ENCODE data around the gene PARD6B. TPM values are rescaled to one million over a fixed set of nuclear protein-coding genes. Genes with fewer than 3 reads are reported as not detected.
"Not testable (repeated sequence)": the region's sequence is repeated elsewhere in the genome, so short reads cannot be mapped to it uniquely, and the experiment has no call there.

PARD6B gene
- polyA plus RNA-seq, 10 donors: 0.23 to 0.74 (median 0.37) TPM

GRCh38 chr20:50745634-50746137 is 14.3 kb downstream of the PARD6B start:
- no peak for DNase-seq

- DNase-seq: no peak
Observed at GRCh38 chr20:50746138-50746940, 15.0 kb downstream of the PARD6B start.

- no peak for DNase-seq
Observed at GRCh38 chr20:50747275-50747674, 15.9 kb downstream of the PARD6B start.

GRCh38 chr20:50750145-50750671 is 18.8 kb downstream of the PARD6B start:
- DNase-seq: no peak

GRCh38 chr20:50753152-50753551 is 21.8 kb downstream of the PARD6B start:
- no peak for DNase-seq

- no peak for DNase-seq
Observed at GRCh38 chr20:50754420-50754819, 23.0 kb downstream of the PARD6B start.

GRCh38 chr20:50756447-50756846 is 25.1 kb downstream of the PARD6B start:
- no peak for DNase-seq

- DNase-seq: no peak
Observed at GRCh38 chr20:50758469-50758868, 27.1 kb downstream of the PARD6B start.

- DNase-seq: no peak
Observed at GRCh38 chr20:50758992-50759391, 27.6 kb downstream of the PARD6B start.

GRCh38 chr20:50759678-50760077 is 28.3 kb downstream of the PARD6B start:
- DNase-seq: no peak

- no peak for DNase-seq
Observed at GRCh38 chr20:50762045-50762422, 30.7 kb downstream of the PARD6B start.

GRCh38 chr20:50762435-50763220 is 31.2 kb downstream of the PARD6B start:
- DNase-seq: peak; percentile 44 to 68 (median 56)

GRCh38 chr20:50763550-50764458 is 32.4 kb downstream of the PARD6B start:
- not testable (repeated sequence) for DNase-seq

- not testable (repeated sequence) for DNase-seq
Observed at GRCh38 chr20:50765251-50765650, 33.9 kb downstream of the PARD6B start.

- no peak for DNase-seq
Observed at GRCh38 chr20:50765674-50766073, 34.3 kb downstream of the PARD6B start.

- DNase-seq: not testable (repeated sequence)
Observed at GRCh38 chr20:50766955-50767809, 35.8 kb downstream of the PARD6B start.

- not testable (repeated sequence) for DNase-seq
Observed at GRCh38 chr20:50768991-50769390, 37.6 kb downstream of the PARD6B start.

- DNase-seq: not testable (repeated sequence)
Observed at GRCh38 chr20:50769551-50770085, 38.2 kb downstream of the PARD6B start.

GRCh38 chr20:50771419-50772080 is 40.2 kb downstream of the PARD6B start:
- DNase-seq: not testable (repeated sequence)

Data from muscle of back (tissue), 11 donors.